CD4-positive, CD25-positive, alpha-beta regulatory T cell (primary cell): ENCODE measurements around the gene WNT4. TPM values are rescaled to one million over a fixed set of nuclear protein-coding genes. Genes with fewer than 3 reads are reported as not detected.

ENCODE experiments used
- ATAC-seq, 2 donors: fragments of 150-1000 bp; cut with Tn5 transposase; one replicate each; pipeline ENCODE4 v1.10.0; 2021; ENCODE audit warnings: low read depth in 2 of 2, moderate number of reproducible peaks in 2 of 2, moderate library complexity in 1 of 2
- DNase-seq, 3 donors: peaks; one replicate each; pipeline versions ENCODE4 v3.0.0 to v3.0.0-alpha.2; 2012 to 2022; ENCODE audit warnings: mixed read lengths in 1 of 3
- H3K27ac ChIP-seq: one replicate; pipeline ENCODE4 v1.7.0; 2013; ENCODE audit warnings: mild to moderate bottlenecking, low read length; ENCODE audit not compliant: insufficient read depth, poor library complexity, severe bottlenecking
- H3K27me3 ChIP-seq: one replicate; pipeline ENCODE4 v1.7.0; 2013; ENCODE audit warnings: low read length; ENCODE audit not compliant: control insufficient read depth, insufficient read depth
- H3K36me3 ChIP-seq: one replicate; pipeline ENCODE4 v1.7.0; 2013; ENCODE audit warnings: mild to moderate bottlenecking, low read length, moderate library complexity; ENCODE audit not compliant: control insufficient read depth, insufficient read depth
- H3K4me1 ChIP-seq: 2 replicates; pipeline ENCODE4 v1.7.0; 2013; ENCODE audit warnings: mild to moderate bottlenecking, low read length; ENCODE audit not compliant: insufficient read depth, control insufficient read depth, poor library complexity, severe bottlenecking
- H3K4me3 ChIP-seq: one replicate; pipeline ENCODE4 v1.7.0; 2013; ENCODE audit warnings: low read depth, mild to moderate bottlenecking, low read length, moderate library complexity
- H3K9me3 ChIP-seq, 2 experiments: 1 replicate in 1 of 2; 2 replicates in 1 of 2; pipeline ENCODE4 v1.7.0; 2013; ENCODE audit warnings: low read length in 2 of 2, mild to moderate bottlenecking in 1 of 2, moderate library complexity in 1 of 2; ENCODE audit not compliant: control insufficient read depth in 2 of 2
- H3K27ac Mint-ChIP-seq, 3 donors: one replicate each; pipeline ENCODE4 v1.8.0; 2020 to 2022; ENCODE audit warnings: mild to moderate bottlenecking in 3 of 3, mixed read lengths in 3 of 3, moderate library complexity in 2 of 3
- H3K27me3 Mint-ChIP-seq: one replicate; pipeline ENCODE4 v1.8.0; 2022; ENCODE audit warnings: mild to moderate bottlenecking, mixed read lengths
- H3K36me3 Mint-ChIP-seq: one replicate; pipeline ENCODE4 v1.8.0; 2020; ENCODE audit warnings: mixed read lengths
- H3K4me1 Mint-ChIP-seq, 4 donors: one replicate each; pipeline ENCODE4 v1.8.0; 2020 to 2022; ENCODE audit warnings: mixed read lengths in 4 of 4, mild to moderate bottlenecking in 1 of 4
- H3K4me3 Mint-ChIP-seq, 4 donors: one replicate each; pipeline ENCODE4 v1.8.0; 2020 to 2022; ENCODE audit warnings: mild to moderate bottlenecking in 4 of 4, mixed read lengths in 4 of 4, moderate library complexity in 3 of 4
- H3K9me3 Mint-ChIP-seq, 7 donors: one replicate each; pipeline ENCODE4 v1.8.0; 2020 to 2022; ENCODE audit warnings: mixed read lengths in 7 of 7, mild to moderate bottlenecking in 3 of 7, moderate library complexity in 2 of 7
- polyA plus RNA-seq, 4 donors: library from polyadenylated mRNA; unstranded; fragments of 300-500 nt; fragmentation: Illumina TruSeq; gene quantifications; one replicate each; pipeline ENCODE4 v1.2.3, GENCODE V29; 2021
- total RNA-seq: library from RNA; stranded (reverse); gene quantifications from one replicate; pipeline ENCODE4 v1.2.3, GENCODE V29; 2022

Gene WNT4
- total and polyA plus RNA-seq, 5 donors from 2014 or later: 0.06 to 0.13 TPM; not detected in 3

- Histone ChIP-seq H3K27me3 (no peaks in the 10 kb centered on the region), H3K9me3 (no peaks in the 10 kb centered on the region), H3K4me3 (no peak overlapping the region), H3K4me1 (no peaks in the 10 kb centered on the region), H3K27ac (no peak overlapping the region), H3K36me3 (peaks cover 61% of the 10 kb centered on the region)
- Mint-ChIP-seq H3K9me3 (no peaks in the 10 kb centered on the region), H3K36me3 (peaks cover 16% of the 10 kb centered on the region), H3K27me3 (no peaks in the 10 kb centered on the region), H3K4me1 (peaks cover 4 to 47% (median 23%) of the 10 kb centered on the region in 4 donors), H3K4me3 (no peak overlapping the region), H3K27ac (peak overlapping the region in 2 of 3 donors; percentile 80 to 84)
- ATAC-seq: no peak
- no peak for DNase-seq
These were observed 30.3 kb downstream of the WNT4 start for GRCh38 chr1:22112554-22112953.

- Mint-ChIP-seq H3K27me3 (no peaks in the 10 kb centered on the region), H3K9me3 (no peaks in the 10 kb centered on the region), H3K4me3 (no peak overlapping the region), H3K4me1 (peaks cover 4 to 51% (median 22%) of the 10 kb centered on the region in 4 donors), H3K27ac (peak overlapping the region in 2 of 3 donors; percentile 88 to 91), H3K36me3 (peaks cover 16% of the 10 kb centered on the region)
- Histone ChIP-seq H3K27me3 (no peaks in the 10 kb centered on the region), H3K27ac (no peak overlapping the region), H3K4me3 (no peak overlapping the region), H3K4me1 (no peaks in the 10 kb centered on the region), H3K9me3 (no peaks in the 10 kb centered on the region), H3K36me3 (peaks cover 59% of the 10 kb centered on the region)
- no peak for DNase-seq
- ATAC-seq: no peak
These were observed 31.3 kb downstream of the WNT4 start for GRCh38 chr1:22111620-22112019.

- Mint-ChIP-seq H3K9me3 (no peaks in the 10 kb centered on the region), H3K4me1 (peaks cover 4 to 56% (median 25%) of the 10 kb centered on the region in 4 donors), H3K27me3 (no peaks in the 10 kb centered on the region), H3K36me3 (peaks cover 16% of the 10 kb centered on the region), H3K4me3 (no peak overlapping the region), H3K27ac (peak overlapping the region in 2 of 3 donors; percentile 32 to 36)
- Histone ChIP-seq H3K36me3 (peaks cover 62% of the 10 kb centered on the region), H3K27me3 (no peaks in the 10 kb centered on the region), H3K9me3 (no peaks in the 10 kb centered on the region), H3K27ac (no peak overlapping the region), H3K4me1 (no peaks in the 10 kb centered on the region), H3K4me3 (no peak overlapping the region)
- ATAC-seq (no peak), DNase-seq (no peak)
These were observed 31.8 kb downstream of the WNT4 start for GRCh38 chr1:22111115-22111514.

DNA sequence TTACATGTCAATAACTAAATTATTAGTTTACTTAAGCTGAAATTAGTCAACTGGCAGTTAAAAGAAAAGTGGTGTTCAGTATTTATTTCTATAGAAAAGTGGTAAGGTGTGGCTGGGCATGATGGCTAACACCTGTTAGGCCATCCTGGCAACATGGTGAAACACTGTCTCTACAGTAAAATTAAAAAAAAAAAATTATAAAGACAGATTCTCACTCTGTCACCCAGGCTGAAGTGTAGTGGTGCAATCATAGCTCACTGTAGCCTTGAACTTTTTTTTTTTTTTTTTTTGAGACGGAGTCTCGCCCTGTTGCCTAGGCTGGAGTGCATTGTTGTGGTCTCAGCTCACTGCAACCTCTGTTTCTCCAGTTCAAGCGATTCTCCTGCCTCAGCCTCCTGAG is 32.9 kb downstream of the WNT4 start:
- no peak for DNase-seq
- ATAC-seq: no peak
- Histone ChIP-seq H3K36me3 (peaks cover 61% of the 10 kb centered on the region), H3K27me3 (no peaks in the 10 kb centered on the region), H3K9me3 (no peaks in the 10 kb centered on the region), H3K4me3 (no peak overlapping the region), H3K27ac (no peak overlapping the region), H3K4me1 (peaks cover 6% of the 10 kb centered on the region)
- no peaks in the 10 kb centered on the region for H3K27me3 Mint-ChIP-seq
- peaks cover 14% of the 10 kb centered on the region for H3K36me3 Mint-ChIP-seq
- H3K4me1 Mint-ChIP-seq: peaks cover 8 to 58% (median 28%) of the 10 kb centered on the region in 4 donors
- peak overlapping the region in 1 of 3 donors; percentile 55 for H3K27ac Mint-ChIP-seq
- H3K4me3 Mint-ChIP-seq: no peak overlapping the region
- H3K9me3 Mint-ChIP-seq: no peaks in the 10 kb centered on the region

DNA sequence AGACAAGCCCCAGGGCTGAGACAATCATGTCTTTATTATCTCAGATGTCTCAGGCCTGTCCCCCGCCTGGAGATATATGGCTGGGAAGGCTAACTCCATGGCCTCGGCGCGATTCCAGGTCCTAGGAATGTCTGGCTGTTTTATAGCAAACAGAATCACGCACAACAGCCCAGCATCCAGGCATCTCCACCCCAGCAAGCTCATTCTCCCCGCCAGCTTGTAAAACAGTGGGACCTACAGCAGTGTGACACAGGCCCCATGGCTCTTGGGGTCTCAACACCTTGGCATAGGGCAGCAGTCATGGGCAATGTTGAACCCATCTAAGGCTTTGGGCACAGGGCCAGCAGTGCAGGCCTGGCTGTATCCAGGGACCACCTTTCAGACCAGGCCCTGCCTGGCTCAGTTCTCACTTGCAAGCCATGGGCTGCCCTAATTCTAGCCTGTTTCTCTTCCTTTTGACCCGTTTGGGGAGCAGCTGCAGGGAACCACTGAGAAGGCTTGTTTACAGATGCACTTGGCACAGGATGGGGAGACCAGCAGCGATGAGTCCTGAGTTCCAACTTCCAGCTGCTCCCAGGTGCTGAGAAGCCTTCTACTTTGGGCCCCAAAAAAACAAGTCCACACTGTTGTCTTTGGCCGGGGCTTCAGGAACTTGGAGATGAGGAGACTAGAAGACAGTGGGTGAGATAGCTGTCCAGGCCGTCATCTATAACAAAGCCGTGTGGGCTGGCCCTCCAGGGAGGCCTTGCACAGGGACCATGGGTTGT is 34.4 kb downstream of the WNT4 start:
- H3K4me1 ChIP-seq: peaks cover 21% of the 10 kb centered on the region
- no peak overlapping the region for H3K27ac ChIP-seq
- peaks cover 5 to 66% (median 40%) of the 10 kb centered on the region in 4 donors for H3K4me1 Mint-ChIP-seq
- DNase-seq (no peak), ATAC-seq (no peak)
- no peaks in the 10 kb centered on the region for H3K27me3 Mint-ChIP-seq
- H3K36me3 ChIP-seq: peaks cover 49% of the 10 kb centered on the region
- H3K27me3 ChIP-seq: no peaks in the 10 kb centered on the region
- peaks cover 16% of the 10 kb centered on the region for H3K36me3 Mint-ChIP-seq
- H3K4me3 ChIP-seq: no peak overlapping the region
- H3K4me3 Mint-ChIP-seq: no peak overlapping the region
- no peak overlapping the region for H3K27ac Mint-ChIP-seq
- H3K9me3 Mint-ChIP-seq: no peaks in the 10 kb centered on the region
- no peaks in the 10 kb centered on the region for H3K9me3 ChIP-seq

- Mint-ChIP-seq H3K9me3 (no peaks in the 10 kb centered on the region), H3K4me1 (peaks cover 14 to 76% (median 48%) of the 10 kb centered on the region in 4 donors), H3K36me3 (peaks cover 15% of the 10 kb centered on the region), H3K27ac (peak overlapping the region in 2 of 3 donors; percentile 59 to 88), H3K27me3 (no peaks in the 10 kb centered on the region), H3K4me3 (no peak overlapping the region)
- Histone ChIP-seq H3K4me3 (no peak overlapping the region), H3K27me3 (no peaks in the 10 kb centered on the region), H3K36me3 (peaks cover 38% of the 10 kb centered on the region), H3K27ac (no peak overlapping the region), H3K4me1 (peaks cover 34% of the 10 kb centered on the region), H3K9me3 (no peaks in the 10 kb centered on the region)
- DNase-seq (no peak), ATAC-seq (no peak)
These were observed 35.8 kb downstream of the WNT4 start for GRCh38 chr1:22107126-22107525.

DNA sequence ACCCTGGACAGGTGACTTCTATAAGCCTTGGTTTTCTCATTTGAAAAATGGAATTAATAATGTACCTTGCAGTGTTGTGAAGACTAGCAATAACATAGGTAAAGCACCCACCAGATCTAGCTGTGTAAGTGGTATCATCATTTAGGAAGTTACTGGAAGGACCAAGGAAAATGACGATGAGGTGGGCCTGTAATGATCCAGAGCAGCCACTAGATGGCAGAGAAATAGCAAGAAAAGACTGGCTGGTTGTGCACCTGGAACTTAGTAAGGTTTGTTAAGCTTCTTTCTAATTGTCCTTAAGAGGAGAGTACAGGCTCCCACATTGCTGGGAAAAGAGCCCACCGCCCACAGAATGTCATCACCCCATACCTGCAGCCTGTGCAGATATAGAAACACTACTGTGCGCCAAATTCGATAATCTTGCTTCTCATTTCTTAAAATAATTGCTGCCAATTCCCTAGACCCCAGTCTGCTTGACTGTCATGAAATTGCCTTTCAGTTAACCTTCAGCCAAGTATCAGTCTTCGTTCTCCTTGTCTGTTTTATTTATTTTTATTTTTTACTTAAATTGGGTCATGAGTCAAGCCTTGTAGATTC is 37.2 kb downstream of the WNT4 start:
- peak overlapping the region in 3 of 4 donors; percentile 40 to 65 (median 42) for H3K4me3 Mint-ChIP-seq
- ATAC-seq (peak; percentile 37 to 62), DNase-seq (peak; percentile 23 to 75 (median 60))
- H3K27me3 Mint-ChIP-seq: no peaks in the 10 kb centered on the region
- H3K4me3 ChIP-seq: peak overlapping the region; percentile 64
- H3K36me3 Mint-ChIP-seq: peaks cover 19% of the 10 kb centered on the region
- H3K4me1 ChIP-seq: peaks cover 43% of the 10 kb centered on the region
- H3K4me1 Mint-ChIP-seq: peaks cover 22 to 81% (median 54%) of the 10 kb centered on the region in 4 donors
- no peaks in the 10 kb centered on the region for H3K27me3 ChIP-seq
- H3K9me3 ChIP-seq: no peaks in the 10 kb centered on the region
- H3K9me3 Mint-ChIP-seq: no peaks in the 10 kb centered on the region
- peak overlapping the region; percentile 68 for H3K27ac ChIP-seq
- peaks cover 35% of the 10 kb centered on the region for H3K36me3 ChIP-seq
- H3K27ac Mint-ChIP-seq: peak overlapping the region; percentile 69 to 91 (median 88)
